GM12878 (cell line): ENCODE measurements around the gene COL9A3. TPM values are rescaled to one million over a fixed set of nuclear protein-coding genes. Genes with fewer than 3 reads are reported as not detected.

Experiments used
- ATAC-seq: fragments of 200-7000 bp; cut with Tn5 transposase; 3 replicates; pipeline ENCODE4 v1.9.1; 2020; ENCODE audit warnings: mild to moderate bottlenecking, moderate library complexity
- BruUV-seq: library from RNA; stranded (reverse); fragments of 400-500 nt; replicated peaks from 2 replicates; lab custom pipeline; 2021; lab: Mats Ljungman, UMichigan
- CTCF ChIA-PET: fragments of 300-600 bp; sonication (Branson Sonifier 250); formaldehyde crosslinking; extraction: SDS; loops from one replicate; lab custom pipeline; 2021; ENCODE audit warnings: inconsistent platforms; lab: Yijun Ruan, JAX
- POLR2A ChIA-PET: fragments of 350-600 bp; formaldehyde crosslinking; extraction: SDS; loops from one replicate; lab custom pipeline; 2021; ENCODE audit warnings: inconsistent platforms; lab: Charles Lee
- RAD21 ChIA-PET: fragments of 300-600 bp; sonication (Branson Sonifier 250); formaldehyde crosslinking; loops from one replicate; lab custom pipeline; 2023; ENCODE audit warnings: antibody characterized with exemption; ENCODE audit not compliant: unreplicated experiment; lab: Charles Lee
- SMC1A ChIA-PET: fragments of 300-600 bp; sonication (Branson Sonifier 250); formaldehyde crosslinking; loops from one replicate; lab custom pipeline; 2023; ENCODE audit not compliant: unreplicated experiment, uncharacterized antibody; lab: Charles Lee
- DNase-seq: peaks from one replicate; pipeline ENCODE4 v3.0.0-alpha.2; 2011; ENCODE audit warnings: low read depth, low spot score
- FAIRE-seq: peaks from 3 replicates; lab custom pipeline; 2011; peaks lifted over from hg19 to GRCh38; lab: Jason Lieb, UNC
- H2AFZ ChIP-seq: 2 replicates; pipeline ENCODE4 v1.6.0; 2011; ENCODE audit warnings: low read depth, low read length, control low read depth; ENCODE audit not compliant: control insufficient read depth
- H3K27ac ChIP-seq: 2 replicates; pipeline ENCODE4 v1.5.1; 2011; ENCODE audit warnings: control low read depth; ENCODE audit not compliant: control insufficient read depth, insufficient read depth
- H3K27me3 ChIP-seq, 2 experiments: replicated peaks in 1 of 2; 2 replicates each; pipeline versions ENCODE4 v1.6.0 to v1.6.1; 2011; ENCODE audit warnings: low read length in 1 of 2; ENCODE audit not compliant: control insufficient read depth in 2 of 2, insufficient read depth in 2 of 2
- H3K36me3 ChIP-seq, 2 experiments: 2 replicates each; pipeline ENCODE4 v1.5.1; 2011; ENCODE audit warnings: low read length in 1 of 2; ENCODE audit not compliant: control insufficient read depth in 2 of 2, insufficient read depth in 2 of 2
- H3K4me1 ChIP-seq: 2 replicates; pipeline ENCODE4 v1.6.1; 2011; ENCODE audit warnings: mild to moderate bottlenecking, low read length, moderate library complexity, mixed read lengths; ENCODE audit not compliant: control insufficient read depth, insufficient read depth
- H3K4me2 ChIP-seq: 2 replicates; pipeline ENCODE4 v1.6.0; 2011; ENCODE audit warnings: control low read depth; ENCODE audit not compliant: control insufficient read depth, insufficient read depth
- H3K4me3 ChIP-seq: fragments of 200-600 bp; sonication (generic); 2 replicates; pipeline ENCODE4 v1.5.1; 2016
- H3K79me2 ChIP-seq: 2 replicates; pipeline ENCODE4 v1.6.0; 2011; ENCODE audit warnings: low read length; ENCODE audit not compliant: control insufficient read depth, insufficient read depth
- H3K9ac ChIP-seq: 2 replicates; pipeline ENCODE4 v1.8.0; 2011; ENCODE audit warnings: low read length, control low read depth, mixed read lengths; ENCODE audit not compliant: control insufficient read depth, insufficient read depth
- H3K9me3 ChIP-seq: replicated peaks from 3 replicates; pipeline ENCODE4 v1.5.1; 2011; ENCODE audit warnings: mild to moderate bottlenecking, low read length; ENCODE audit not compliant: control insufficient read depth, insufficient read depth
- H4K20me1 ChIP-seq: 2 replicates; pipeline ENCODE4 v1.6.0; 2011; ENCODE audit not compliant: control insufficient read depth, insufficient read depth
- ATF3 ChIP-seq: IDR thresholded peaks from 2 replicates; pipeline ENCODE4 v1.6.1; 2011; ENCODE audit warnings: low read depth, mild to moderate bottlenecking, low read length, moderate library complexity, borderline replicate concordance; ENCODE audit errors: extremely low read depth
- CEBPZ ChIP-seq: fragments of 150-350 bp; IDR thresholded peaks from 2 replicates; pipeline ENCODE4 v1.6.1; 2016; ENCODE audit warnings: low read depth, low read length
- POLR2A ChIP-seq: IDR thresholded peaks from 2 replicates; pipeline ENCODE4 v1.6.1; 2011; ENCODE audit warnings: low read depth, mild to moderate bottlenecking, low read length
- PRDM15 ChIP-seq: fragments of 450-650 bp; formaldehyde crosslinking; IDR thresholded peaks from 2 replicates; pipeline ENCODE4 v1.4.0; 2020; ENCODE audit warnings: mild to moderate bottlenecking, moderate library complexity
- ZNF622 ChIP-seq: fragments of 450-650 bp; IDR thresholded peaks from 2 replicates; pipeline ENCODE4 v1.6.1; 2017; ENCODE audit warnings: mild to moderate bottlenecking, inconsistent platforms
- WGBS: methylation state at CpG from one replicate; pipeline ENCODE4 v1.1.6; 2016; ENCODE audit warnings: low lambda C conversion rate; ENCODE audit not compliant: insufficient replicate concordance, insufficient coverage; ENCODE audit errors: missing lambda C conversion rate; 5-methylcytosine and 5-hydroxymethylcytosine counted together
- in situ Hi-C: fragments of 300-500 bp; cut with MboI; formaldehyde crosslinking; loops from 9 replicates; pipeline ENCODE4 v1.14.3; 2018; ENCODE audit warnings: mixed read lengths
- intact Hi-C: fragments of 100-400 bp; cut with micrococcal nuclease; formaldehyde crosslinking; loops from one replicate; pipeline ENCODE4 v1.14.2; 2022; ENCODE audit not compliant: unreplicated experiment
- polyA plus RNA-seq, 11 experiments: library from polyadenylated mRNA; depleted of rRNA in 4 of 11; unstranded in 6 of 11; stranded (reverse) in 5 of 11; fragments of >200 nt; fragmentation: Nextera tagmentation in 4 of 11; fragmentation: Illumina TruSeq in 1 of 11; extraction: Ambion mirVana in 4 of 11; extraction: Trizol in 1 of 11; gene quantifications; 1 replicate in 1 of 11; 2 replicates in 10 of 11; pipeline versions ENCODE4 v1.2.1 to v1.2.3, GENCODE V29; 2011 to 2016; ENCODE audit warnings: inconsistent platforms in 2 of 11, missing spikeins in 2 of 11, low read depth in 1 of 11
- total RNA-seq, 4 experiments: library from RNA; depleted of rRNA in 3 of 4; stranded (reverse); fragments of >200 nt in 3 of 4; fragmentation: Illumina TruSeq in 1 of 4; extraction: Trizol in 1 of 4; gene quantifications; 2 replicates each; pipeline versions ENCODE4 v1.2.1 to v1.2.3, GENCODE V29; 2013 to 2021

COL9A3 gene
- total and polyA plus RNA-seq, 10 of the 15 experiments (the other 5 are each of a cell fraction or from before 2014, with no cell fraction given): 0.09 to 1.7 (median 0.63) TPM; not detected in 1

- TF ChIP-seq ZNF622 (no peak), ATF3 (no peak)
These were observed 16.3 kb upstream of the COL9A3 start (continued) for GRCh38 chr20:62800314-62801259.

GRCh38 chr20:62801284-62802010 lies 15.4 kb upstream of the COL9A3 start:
- ATAC-seq: no peak
- Histone ChIP-seq H3K36me3 (peaks cover 5 to 11% of the 10 kb centered on the region in 2 experiments), H3K4me1 (peaks cover 12% of the 10 kb centered on the region), H3K27ac (no peak overlapping the region), H3K27me3 (no peaks in the 10 kb centered on the region), H3K9ac (no peak overlapping the region), H4K20me1 (no peaks in the 10 kb centered on the region), H3K79me2 (peaks cover 22% of the 10 kb centered on the region), H3K9me3 (no peaks in the 10 kb centered on the region), H2AFZ (no peak overlapping the region), H3K4me3 (no peak overlapping the region), H3K4me2 (no peak overlapping the region)
- ChIA-PET CTCF (no interaction called here), RAD21 (no interaction called here), SMC1A (interaction anchor here (0.6 kb wide), 1 partner anchor 410 kb away, joined by 3 read pairs; no protein-coding TSS in a partner anchor), POLR2A (no interaction called here)
- TF ChIP-seq CEBPZ (no peak), PRDM15 (no peak), POLR2A (peak; percentile 25; the same call in 1 of the 2 replicates)
- DNase-seq: no peak
- FAIRE-seq: no peak
- WGBS: 86% methylated on average over 15 of the region's 15 CpGs
- intact Hi-C loops: no loop called here
- in situ Hi-C loops: no loop called here
- no TSS peak for BruUV-seq
